Activated B cell treated with CpG ODN at 0.5 μM for 24 hours (primary cell): ENCODE measurements around the gene SCAMP4. TPM values are rescaled to one million over a fixed set of nuclear protein-coding genes. Genes with fewer than 3 reads are reported as not detected.

Source experiments
- ATAC-seq: fragments of 200-7000 bp; cut with Tn5 transposase; one replicate; pipeline ENCODE4 v1.10.0; 2021; ENCODE audit warnings: low read depth, mild to moderate bottlenecking, moderate library complexity
- CTCF ChIA-PET: fragments of 350-600 bp; sonication (Branson Sonifier 250); formaldehyde crosslinking; loops from one replicate; lab custom pipeline; 2021; ENCODE audit warnings: antibody characterized with exemption; lab: Charles Lee
- POLR2A ChIA-PET: fragments of 350-600 bp; sonication (Branson Sonifier 250); formaldehyde crosslinking; loops from one replicate; lab custom pipeline; 2021; ENCODE audit warnings: antibody characterized with exemption; lab: Charles Lee
- DNase-seq: peaks from one replicate; pipeline ENCODE4 v3.0.0; 2022
- H3K27ac Mint-ChIP-seq: one replicate; pipeline ENCODE4 v1.8.0; 2020; ENCODE audit warnings: mixed read lengths
- H3K27me3 Mint-ChIP-seq: one replicate; pipeline ENCODE4 v1.8.0; 2021; ENCODE audit warnings: mixed read lengths
- H3K36me3 Mint-ChIP-seq: one replicate; pipeline ENCODE4 v1.8.0; 2021; ENCODE audit warnings: low read depth, mixed read lengths
- H3K4me1 Mint-ChIP-seq: one replicate; pipeline ENCODE4 v1.8.0; 2021; ENCODE audit warnings: mixed read lengths
- H3K4me3 Mint-ChIP-seq: one replicate; pipeline ENCODE4 v1.8.0; 2020; ENCODE audit warnings: mild to moderate bottlenecking, mixed read lengths
- H3K9me3 Mint-ChIP-seq: one replicate; pipeline ENCODE4 v1.8.0; 2020; ENCODE audit warnings: mixed read lengths
- intact Hi-C: fragments of 100-400 bp; cut with micrococcal nuclease; formaldehyde crosslinking; loops from one replicate; pipeline ENCODE4 v1.15.1; 2024
- total RNA-seq: library from RNA; stranded (reverse); gene quantifications from 2 replicates; pipeline ENCODE4 v1.2.3, GENCODE V29; 2022
- TF ChIP-seq, protein P1 (sequence below): fragments of 200-600 bp; IDR thresholded peaks from one replicate; pipeline ENCODE4 v1.8.0; 2022; ENCODE audit warnings: antibody characterized with exemption, mild to moderate bottlenecking

SCAMP4 gene
- total RNA-seq, 1 donor from 2014 or later = 59.7 TPM

DNA sequence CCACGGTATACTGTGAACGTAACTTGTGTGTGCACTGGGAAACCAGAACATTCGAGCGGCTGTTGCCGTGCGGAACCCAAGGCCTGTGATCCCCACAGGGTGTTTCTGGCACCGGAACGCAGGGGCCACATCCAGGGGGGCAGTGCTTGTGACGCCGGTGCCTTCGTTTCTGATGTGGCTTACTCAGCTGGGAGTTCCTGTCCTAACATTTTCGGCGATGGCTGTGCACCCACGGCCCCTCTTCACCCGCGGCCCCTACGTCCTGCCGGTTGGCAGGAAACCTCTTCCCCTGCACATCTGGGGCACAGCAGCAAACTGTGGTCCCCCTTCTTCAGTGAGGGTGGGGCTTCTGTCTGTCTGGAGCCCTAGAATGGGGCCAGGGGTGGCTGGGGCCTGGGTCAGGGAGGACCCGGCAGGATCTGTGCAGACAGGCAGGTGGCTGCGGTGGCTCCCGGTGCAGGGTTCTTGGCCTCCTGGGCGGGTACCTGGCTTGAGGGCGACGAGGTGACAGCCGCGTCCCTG is 61.9 kb downstream of the SCAMP4 start:
- H3K27me3 Mint-ChIP-seq = no peaks in the 10 kb centered on the region
- no peak overlapping the region for H3K4me3 Mint-ChIP-seq
- TF ChIP-seq, protein P1, sequence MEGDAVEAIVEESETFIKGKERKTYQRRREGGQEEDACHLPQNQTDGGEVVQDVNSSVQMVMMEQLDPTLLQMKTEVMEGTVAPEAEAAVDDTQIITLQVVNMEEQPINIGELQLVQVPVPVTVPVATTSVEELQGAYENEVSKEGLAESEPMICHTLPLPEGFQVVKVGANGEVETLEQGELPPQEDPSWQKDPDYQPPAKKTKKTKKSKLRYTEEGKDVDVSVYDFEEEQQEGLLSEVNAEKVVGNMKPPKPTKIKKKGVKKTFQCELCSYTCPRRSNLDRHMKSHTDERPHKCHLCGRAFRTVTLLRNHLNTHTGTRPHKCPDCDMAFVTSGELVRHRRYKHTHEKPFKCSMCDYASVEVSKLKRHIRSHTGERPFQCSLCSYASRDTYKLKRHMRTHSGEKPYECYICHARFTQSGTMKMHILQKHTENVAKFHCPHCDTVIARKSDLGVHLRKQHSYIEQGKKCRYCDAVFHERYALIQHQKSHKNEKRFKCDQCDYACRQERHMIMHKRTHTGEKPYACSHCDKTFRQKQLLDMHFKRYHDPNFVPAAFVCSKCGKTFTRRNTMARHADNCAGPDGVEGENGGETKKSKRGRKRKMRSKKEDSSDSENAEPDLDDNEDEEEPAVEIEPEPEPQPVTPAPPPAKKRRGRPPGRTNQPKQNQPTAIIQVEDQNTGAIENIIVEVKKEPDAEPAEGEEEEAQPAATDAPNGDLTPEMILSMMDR = no peak
- intact Hi-C loops = loop anchor here (5.0 kb wide), 1 partner anchor 40 kb away; no protein-coding TSS in a partner anchor
- peaks cover 34% of the 10 kb centered on the region for H3K36me3 Mint-ChIP-seq
- CTCF ChIA-PET = no interaction called here
- no peaks in the 10 kb centered on the region for H3K9me3 Mint-ChIP-seq
- ATAC-seq = no peak
- peaks cover 12% of the 10 kb centered on the region for H3K4me1 Mint-ChIP-seq
- no peak overlapping the region for H3K27ac Mint-ChIP-seq
- no peak for DNase-seq
- POLR2A ChIA-PET = no interaction called here

DNA sequence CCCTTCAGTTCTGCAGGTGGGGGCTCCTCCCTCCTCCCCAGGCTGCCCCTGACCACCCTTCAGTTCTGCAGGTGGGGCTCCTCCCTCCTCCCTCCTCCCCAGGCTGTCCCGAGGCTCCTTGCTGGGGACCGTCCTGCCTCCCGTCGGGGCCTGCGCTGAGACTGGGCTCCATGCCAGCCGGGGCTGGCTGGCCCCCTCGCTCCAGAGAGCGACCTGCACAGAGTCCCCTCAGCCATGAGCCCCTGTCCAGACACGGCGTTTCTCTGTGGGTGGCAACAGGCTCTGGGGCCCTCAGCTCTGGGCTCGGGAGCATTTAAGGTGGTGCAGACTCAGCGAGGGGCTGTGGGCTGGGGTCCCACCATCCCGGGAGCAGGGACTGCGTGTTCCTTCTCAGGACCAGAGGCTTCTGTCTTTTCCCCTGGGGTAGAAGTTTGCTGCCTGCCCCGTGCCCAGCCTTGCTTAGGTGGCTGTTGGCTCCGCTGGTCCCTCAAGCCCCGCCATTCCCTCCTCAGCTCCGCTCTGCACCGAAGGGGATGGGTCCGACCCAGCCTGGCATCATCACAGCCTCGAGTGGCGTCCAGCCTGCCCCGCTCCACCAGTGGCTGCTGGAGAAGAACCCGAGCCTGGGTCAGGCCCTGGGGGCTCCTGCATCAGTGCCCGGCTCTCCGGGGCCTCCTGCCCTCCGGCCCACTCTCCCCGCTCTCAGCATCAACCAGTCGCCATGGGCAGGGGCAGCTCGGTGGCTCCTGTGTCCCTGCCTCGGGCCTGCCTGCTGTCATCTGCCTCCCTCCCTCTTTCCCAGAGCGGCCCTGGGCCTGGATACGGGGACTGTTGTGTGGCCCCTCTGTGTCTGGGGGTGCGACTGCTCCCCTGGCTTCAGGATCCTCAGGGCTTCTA is 63.3 kb downstream of the SCAMP4 start:
- ATAC-seq = no peak
- no peaks in the 10 kb centered on the region for H3K9me3 Mint-ChIP-seq
- POLR2A ChIA-PET = no interaction called here
- no peak for DNase-seq
- peaks cover 37% of the 10 kb centered on the region for H3K36me3 Mint-ChIP-seq
- no peak overlapping the region for H3K27ac Mint-ChIP-seq
- intact Hi-C loops = loop anchor here (5.0 kb wide), 1 partner anchor 39 kb away; no protein-coding TSS in a partner anchor
- H3K4me3 Mint-ChIP-seq = no peak overlapping the region
- TF ChIP-seq, protein P1 = no peak
- H3K27me3 Mint-ChIP-seq = no peaks in the 10 kb centered on the region
- CTCF ChIA-PET = no interaction called here
- H3K4me1 Mint-ChIP-seq = peaks cover 14% of the 10 kb centered on the region

DNA sequence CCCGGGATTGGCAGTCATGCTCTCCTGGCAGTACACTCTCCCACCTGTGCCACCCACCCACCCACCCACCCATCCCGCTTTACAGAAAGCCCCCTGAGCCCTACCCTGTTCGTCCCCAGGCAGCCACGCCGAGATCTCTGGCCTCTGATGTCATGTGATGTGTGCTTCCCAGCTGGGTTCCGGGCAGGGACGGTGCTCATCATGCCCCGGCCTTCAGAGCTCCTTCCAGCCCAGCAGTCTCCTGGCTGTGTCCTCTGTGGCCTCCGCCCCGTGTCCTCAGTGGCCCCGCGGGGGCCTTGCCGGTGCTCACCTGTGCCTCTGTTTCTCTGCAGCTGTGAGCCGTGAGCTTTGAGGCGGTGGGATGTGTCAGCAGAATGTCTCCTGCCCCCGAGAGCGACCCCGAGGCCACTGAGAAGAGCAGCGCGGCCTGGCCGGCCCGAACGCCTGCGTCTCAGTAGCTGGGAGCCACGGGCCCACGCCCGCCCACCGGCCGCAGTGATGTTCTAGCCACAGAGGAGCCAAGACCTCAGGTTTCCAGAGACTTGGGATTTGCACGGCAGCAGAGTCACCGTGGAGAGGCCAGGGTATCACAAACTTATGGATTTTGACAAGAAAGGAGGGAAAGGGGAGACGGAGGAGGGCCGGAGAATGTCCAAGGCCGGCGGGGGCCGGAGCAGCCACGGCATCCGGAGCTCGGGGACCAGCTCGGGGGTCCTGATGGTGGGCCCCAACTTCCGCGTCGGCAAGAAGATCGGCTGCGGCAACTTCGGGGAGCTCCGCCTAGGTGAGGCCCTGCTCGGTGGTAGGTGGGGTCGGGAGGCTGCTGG is 64.2 kb downstream of the SCAMP4 start:
- DNase-seq (no peak), ATAC-seq (no peak)
- intact Hi-C loops = loop anchor here (5.0 kb wide), 1 partner anchor 38 kb away; no protein-coding TSS in a partner anchor
- Mint-ChIP-seq H3K27ac (no peak overlapping the region), H3K4me3 (no peak overlapping the region), H3K27me3 (no peaks in the 10 kb centered on the region), H3K9me3 (no peaks in the 10 kb centered on the region), H3K4me1 (peaks cover 20% of the 10 kb centered on the region), H3K36me3 (peaks cover 41% of the 10 kb centered on the region)
- CTCF ChIA-PET = no interaction called here
- TF ChIP-seq, protein P1 = no peak
- POLR2A ChIA-PET = no interaction called here

DNA sequence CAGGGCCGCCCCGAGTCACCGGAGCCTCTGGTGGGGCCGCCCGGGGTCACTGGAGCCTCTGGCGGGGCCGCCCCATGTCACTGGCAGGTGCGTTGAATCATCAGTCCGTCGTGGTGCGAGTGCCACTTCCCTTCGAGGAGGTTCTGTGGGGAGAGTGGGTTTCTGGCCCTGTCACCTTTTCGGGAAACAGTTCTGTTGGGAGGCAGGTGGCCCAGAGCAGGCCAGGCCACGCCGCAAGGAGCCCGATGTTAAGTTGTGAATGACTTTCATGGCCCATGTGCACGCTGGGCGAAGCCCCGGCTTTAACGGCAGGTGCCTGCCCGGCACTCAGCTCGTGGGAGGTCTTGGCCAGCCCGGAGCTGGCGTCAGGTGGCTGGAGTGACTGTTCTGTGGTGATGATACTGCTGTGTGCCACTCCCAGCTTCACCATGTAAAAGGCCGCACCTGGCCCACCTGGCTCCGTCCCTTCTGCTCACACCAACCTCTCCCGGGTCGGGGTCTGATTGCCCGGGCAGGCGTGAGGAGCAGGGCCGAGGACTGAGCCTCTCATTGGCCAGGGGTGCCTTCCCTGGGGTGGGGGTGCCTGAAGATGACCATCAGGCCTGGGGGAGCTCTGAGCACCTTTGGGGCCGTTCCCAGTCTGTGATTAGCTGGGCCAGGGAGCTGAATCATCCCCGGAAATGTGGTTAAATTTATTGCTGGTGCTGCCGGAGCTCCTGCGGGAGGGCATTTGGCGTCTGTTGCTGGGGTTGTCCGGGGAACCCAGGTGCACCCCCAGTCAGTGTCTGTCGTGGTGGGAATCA is 65.0 kb downstream of the SCAMP4 start:
- TF ChIP-seq, protein P1 = no peak
- H3K9me3 Mint-ChIP-seq = no peaks in the 10 kb centered on the region
- no peaks in the 10 kb centered on the region for H3K27me3 Mint-ChIP-seq
- H3K4me3 Mint-ChIP-seq = no peak overlapping the region
- ChIA-PET CTCF (no interaction called here), POLR2A (no interaction called here)
- no peak for DNase-seq
- H3K36me3 Mint-ChIP-seq = peaks cover 46% of the 10 kb centered on the region
- intact Hi-C loops = no loop called here
- H3K27ac Mint-ChIP-seq = no peak overlapping the region
- H3K4me1 Mint-ChIP-seq = peaks cover 21% of the 10 kb centered on the region
- no peak for ATAC-seq
